Ovary (tissue), 3 donors: ENCODE measurements around the gene NTRK2.

Experiments
- POLR2A ChIP-seq: fragments of 450-650 bp; IDR thresholded peaks from one replicate; pipeline ENCODE4 v1.6.1; 2017; ENCODE audit warnings: antibody characterized with exemption, mild to moderate bottlenecking, moderate library complexity
- TF ChIP-seq, protein P1 (sequence below), 3 donors: fragments of 450-650 bp in 2 of 3; fragments of 200-600 bp in 1 of 3; IDR thresholded peaks; one replicate each; pipeline versions ENCODE4 v1.5.1 to v1.8.0; 2016 to 2022; ENCODE audit warnings: antibody characterized with exemption in 3 of 3, mild to moderate bottlenecking in 1 of 3
- donor health status: DM: no; HTN: no; CAD: no.

DNA sequence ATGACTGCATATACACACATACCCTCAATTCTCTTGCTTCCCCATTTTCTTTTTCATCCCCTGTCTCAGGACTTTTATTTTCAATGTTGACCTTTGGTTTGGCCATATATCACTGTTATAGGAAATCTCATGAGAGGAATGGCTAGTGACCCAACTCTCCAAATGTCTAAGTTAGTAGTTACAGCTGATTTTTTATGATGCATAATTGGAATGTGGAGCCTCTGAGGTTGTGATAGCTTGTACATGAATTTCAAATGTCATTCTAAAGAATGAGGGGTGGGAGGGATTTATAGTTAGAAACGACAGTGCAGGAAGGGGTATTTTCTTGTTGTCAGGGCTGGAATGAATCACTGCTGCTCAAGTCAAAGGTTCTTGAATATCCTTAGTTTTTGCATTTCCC is 356.1 kb downstream of the NTRK2 start:
- TF ChIP-seq, protein P1, sequence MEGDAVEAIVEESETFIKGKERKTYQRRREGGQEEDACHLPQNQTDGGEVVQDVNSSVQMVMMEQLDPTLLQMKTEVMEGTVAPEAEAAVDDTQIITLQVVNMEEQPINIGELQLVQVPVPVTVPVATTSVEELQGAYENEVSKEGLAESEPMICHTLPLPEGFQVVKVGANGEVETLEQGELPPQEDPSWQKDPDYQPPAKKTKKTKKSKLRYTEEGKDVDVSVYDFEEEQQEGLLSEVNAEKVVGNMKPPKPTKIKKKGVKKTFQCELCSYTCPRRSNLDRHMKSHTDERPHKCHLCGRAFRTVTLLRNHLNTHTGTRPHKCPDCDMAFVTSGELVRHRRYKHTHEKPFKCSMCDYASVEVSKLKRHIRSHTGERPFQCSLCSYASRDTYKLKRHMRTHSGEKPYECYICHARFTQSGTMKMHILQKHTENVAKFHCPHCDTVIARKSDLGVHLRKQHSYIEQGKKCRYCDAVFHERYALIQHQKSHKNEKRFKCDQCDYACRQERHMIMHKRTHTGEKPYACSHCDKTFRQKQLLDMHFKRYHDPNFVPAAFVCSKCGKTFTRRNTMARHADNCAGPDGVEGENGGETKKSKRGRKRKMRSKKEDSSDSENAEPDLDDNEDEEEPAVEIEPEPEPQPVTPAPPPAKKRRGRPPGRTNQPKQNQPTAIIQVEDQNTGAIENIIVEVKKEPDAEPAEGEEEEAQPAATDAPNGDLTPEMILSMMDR (IDR thresholded peaks at IDR 0.05), result no peak
- TF ChIP-seq POLR2A, result no peak
